Omental fat pad (tissue), 4 donors: ENCODE data around the gene TNFRSF9. TPM values are rescaled to one million over a fixed set of nuclear protein-coding genes. Genes with fewer than 3 reads are reported as not detected.
A peak's percentile ranks its signal among the peaks of the same experiment; 100 is the strongest.

Source experiments
- ATAC-seq: fragments of 150-250 bp; one replicate; pipeline ENCODE4 v1.9.1; 2016; ENCODE audit warnings: mild to moderate bottlenecking, moderate library complexity; ENCODE audit not compliant: low FRiP score
- DNase-seq: peaks from one replicate; pipeline ENCODE4 v3.0.0-alpha.2; 2019; ENCODE audit warnings: low spot score
- CTCF ChIP-seq, 3 donors: fragments of 450-650 bp; IDR thresholded peaks; one replicate each; pipeline ENCODE4 v1.5.1; 2016 to 2017; ENCODE audit warnings: antibody characterized with exemption in 3 of 3, mild to moderate bottlenecking in 3 of 3, moderate library complexity in 2 of 3
- total RNA-seq, 4 donors: library from RNA; depleted of rRNA; stranded (reverse); fragments of >200 nt; gene quantifications; one replicate each; pipeline ENCODE4 v1.1.0, GENCODE V29; 2016

The TNFRSF9 gene
- total RNA-seq: 1 to 10 TPM in 1 of 4 donors, under 1 TPM in 3; 0.44 to 1.1 (median 0.63) TPM

- ATAC-seq (peak; percentile 71), DNase-seq (no peak)
- no peak for TF ChIP-seq CTCF (IDR thresholded peaks at IDR 0.05)
Observed at GRCh38 chr1:7940745-7941436, at the start of gene TNFRSF9. TNFRSF9 (minus strand) TSS chr1:7940839; CDS start chr1:7939994, 845 bp downstream.

- TF ChIP-seq CTCF (IDR thresholded peaks at IDR 0.05): no peak
- no peak for ATAC-seq
- no peak for DNase-seq
Observed at GRCh38 chr1:7989762-7990428, 49.3 kb upstream of the TNFRSF9 start.

GRCh38 chr1:7988576-7988975 lies 47.9 kb upstream of the TNFRSF9 start:
- TF ChIP-seq CTCF (IDR thresholded peaks at IDR 0.05): no peak
- ATAC-seq: peak; percentile 61

GRCh38 chr1:7987528-7987927 lies 46.9 kb upstream of the TNFRSF9 start:
- DNase-seq: no peak

More at GRCh38 chr1:7988576-7988975, 47.9 kb upstream of the TNFRSF9 start:
- DNase-seq: no peak

GRCh38 chr1:7985851-7986612 lies 45.4 kb upstream of the TNFRSF9 start:
- ATAC-seq: no peak
- no peak for TF ChIP-seq CTCF (IDR thresholded peaks at IDR 0.05)
- DNase-seq: no peak

More at GRCh38 chr1:7987528-7987927, 46.9 kb upstream of the TNFRSF9 start:
- no peak for TF ChIP-seq CTCF (IDR thresholded peaks at IDR 0.05)
- ATAC-seq: no peak

GRCh38 chr1:7984811-7985210 lies 44.2 kb upstream of the TNFRSF9 start:
- ATAC-seq (no peak), DNase-seq (no peak)
- no peak for TF ChIP-seq CTCF (IDR thresholded peaks at IDR 0.05)
